Stimulated activated CD4-positive, alpha-beta T cell treated with anti-CD3 and anti-CD28 coated beads, Interleukin-2, amount 100 ng/mL, for 24 hours (primary cell): ENCODE data around the gene USP35.

Experiments
- DNase-seq, 2 donors: peaks; one replicate each; pipeline ENCODE4 v3.0.0-alpha.2; 2020

Gene USP35

GRCh38 chr11:78244080-78244479, 55.4 kb downstream of the USP35 start:
- DNase-seq, result no peak

- no peak for DNase-seq
Measured at GRCh38 chr11:78244546-78245255, 56.0 kb downstream of the USP35 start.

- DNase-seq, result no peak
Measured at GRCh38 chr11:78248191-78248590, 59.5 kb downstream of the USP35 start.

- DNase-seq, result no peak
Measured at GRCh38 chr11:78248903-78249302, 60.2 kb downstream of the USP35 start.

GRCh38 chr11:78250099-78250498, 61.4 kb downstream of the USP35 start:
- DNase-seq, result no peak

- DNase-seq, result no peak
Measured at GRCh38 chr11:78251083-78251775, 62.5 kb downstream of the USP35 start.

GRCh38 chr11:78253797-78254196, 65.1 kb downstream of the USP35 start:
- DNase-seq, result no peak

GRCh38 chr11:78254268-78254667, 65.5 kb downstream of the USP35 start:
- no peak for DNase-seq

- no peak for DNase-seq
Measured at GRCh38 chr11:78255919-78256318, 67.2 kb downstream of the USP35 start.

GRCh38 chr11:78256962-78257361, 68.2 kb downstream of the USP35 start:
- no peak for DNase-seq

GRCh38 chr11:78257654-78258053, 68.9 kb downstream of the USP35 start:
- DNase-seq, result no peak

- DNase-seq, result no peak
Measured at GRCh38 chr11:78259777-78260487, 71.2 kb downstream of the USP35 start.

- no peak for DNase-seq
Measured at GRCh38 chr11:78261367-78261766, 72.6 kb downstream of the USP35 start.

GRCh38 chr11:78261828-78262227, 73.1 kb downstream of the USP35 start:
- no peak for DNase-seq

GRCh38 chr11:78262238-78262637, 73.5 kb downstream of the USP35 start:
- DNase-seq, result no peak

- no peak for DNase-seq
Measured at GRCh38 chr11:78262691-78263090, 74.0 kb downstream of the USP35 start.
